CD4-positive, alpha-beta T cell (primary cell): ENCODE measurements around the gene SUFU. TPM values are rescaled to one million over a fixed set of nuclear protein-coding genes. Genes with fewer than 3 reads are reported as not detected.
A peak's percentile ranks its signal among the peaks of the same experiment; 100 is the strongest.

Experiments used
- ATAC-seq: fragments of 200-7000 bp; cut with Tn5 transposase; one replicate; pipeline ENCODE4 v1.10.0; 2022; ENCODE audit warnings: mild to moderate bottlenecking; ENCODE audit not compliant: poor library complexity
- CTCF ChIA-PET: fragments of 350-600 bp; sonication (Branson Sonifier 250); formaldehyde crosslinking; loops from one replicate; lab custom pipeline; 2021; ENCODE audit warnings: antibody characterized with exemption, inconsistent platforms; lab: Charles Lee
- POLR2A ChIA-PET: fragments of 350-600 bp; sonication (Branson Sonifier 250); formaldehyde crosslinking; loops from one replicate; lab custom pipeline; 2021; ENCODE audit warnings: antibody characterized with exemption, inconsistent platforms; lab: Charles Lee
- DNase-seq, 14 experiments: peaks; one replicate each; pipeline ENCODE4 v3.0.0-alpha.2; 2013 to 2020; ENCODE audit warnings: mixed read lengths in 2 of 14
- H3K27ac ChIP-seq, 2 donors: one replicate each; pipeline versions ENCODE4 v1.5.1 to v1.7.0; 2013; ENCODE audit warnings: low read length in 2 of 2, low read depth in 1 of 2, mild to moderate bottlenecking in 1 of 2
- H3K27me3 ChIP-seq, 2 experiments: 1 replicate in 1 of 2; 2 replicates in 1 of 2; pipeline versions ENCODE4 v1.6.1 to v1.7.0; 2013; ENCODE audit warnings: low read length in 2 of 2, control low read depth in 1 of 2, mild to moderate bottlenecking in 1 of 2, moderate library complexity in 1 of 2; ENCODE audit not compliant: insufficient read depth in 2 of 2, control insufficient read depth in 1 of 2
- H3K36me3 ChIP-seq: one replicate; pipeline ENCODE4 v1.6.1; 2013; ENCODE audit warnings: low read length, control low read depth; ENCODE audit not compliant: insufficient read depth
- H3K4me1 ChIP-seq: one replicate; pipeline ENCODE4 v1.6.1; 2013; ENCODE audit warnings: low read length, control low read depth; ENCODE audit not compliant: insufficient read depth
- H3K4me3 ChIP-seq: one replicate; pipeline ENCODE4 v1.5.1; 2013; ENCODE audit warnings: mild to moderate bottlenecking, low read length, moderate library complexity
- H3K9me3 ChIP-seq, 2 experiments: 1 replicate in 1 of 2; 2 replicates in 1 of 2; pipeline versions ENCODE4 v1.6.1 to v1.7.0; 2013; ENCODE audit warnings: low read length in 2 of 2, mild to moderate bottlenecking in 2 of 2, control low read depth in 1 of 2, moderate library complexity in 1 of 2; ENCODE audit not compliant: control insufficient read depth in 1 of 2, insufficient read depth in 1 of 2
- H3K27ac Mint-ChIP-seq: one replicate; pipeline ENCODE4 v1.8.0; 2020; ENCODE audit warnings: mixed read lengths
- H3K27me3 Mint-ChIP-seq: one replicate; pipeline ENCODE4 v1.8.0; 2021; ENCODE audit warnings: mixed read lengths
- H3K36me3 Mint-ChIP-seq: one replicate; pipeline ENCODE4 v1.8.0; 2021; ENCODE audit warnings: low read depth, mixed read lengths
- H3K4me1 Mint-ChIP-seq: one replicate; pipeline ENCODE4 v1.8.0; 2021; ENCODE audit warnings: low read depth, mixed read lengths
- H3K4me3 Mint-ChIP-seq: one replicate; pipeline ENCODE4 v1.8.0; 2020; ENCODE audit warnings: mild to moderate bottlenecking, mixed read lengths
- H3K9me3 Mint-ChIP-seq: one replicate; pipeline ENCODE4 v1.8.0; 2020; ENCODE audit warnings: mixed read lengths
- intact Hi-C, 2 experiments: fragments of 100-400 bp; cut with DNase I in 1 of 2; cut with micrococcal nuclease in 1 of 2; formaldehyde crosslinking; loops; one replicate each; pipeline versions ENCODE4 v1.15.1 to v1.9.0; 2023 to 2025; cut with DNase I, micrococcal nuclease
- total RNA-seq, 174 experiments: library from RNA in 2 of 174; stranded (reverse) in 2 of 174; gene quantifications; one replicate each; pipeline ENCODE4 v1.2.3 and lab custom pipeline; 2021 to 2026
- TF ChIP-seq, protein P1 (sequence below): fragments of 200-600 bp; IDR thresholded peaks from one replicate; pipeline ENCODE4 v1.8.0; 2022; ENCODE audit warnings: antibody characterized with exemption, mild to moderate bottlenecking

Gene SUFU
- total RNA-seq, 2 experiments from 2014 or later = 6.7 to 7.3 TPM

GRCh38 chr10:102639537-102639936, 135.8 kb downstream of the SUFU start:
- CTCF ChIA-PET = no interaction called here
- H3K27ac Mint-ChIP-seq = no peak overlapping the region
- H3K4me3 Mint-ChIP-seq = no peak overlapping the region

DNA sequence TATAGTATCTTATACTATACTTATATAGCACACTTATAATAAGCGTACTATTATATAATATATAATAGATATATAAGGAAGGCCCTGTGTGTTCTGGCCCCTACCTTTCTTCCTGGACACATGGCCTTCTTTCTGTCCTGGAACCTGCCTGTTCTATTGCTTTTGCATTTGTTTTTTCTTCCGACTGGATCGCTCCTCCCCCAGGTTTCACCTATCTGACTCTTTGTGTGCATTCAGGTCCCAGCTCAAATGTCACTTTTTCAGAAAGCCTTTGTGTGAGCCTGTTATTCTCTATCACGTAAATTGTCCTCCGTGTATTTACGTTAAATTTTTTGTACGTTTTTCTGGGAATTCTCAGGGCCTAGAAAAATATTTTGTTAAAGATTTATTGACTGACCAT, 137.6 kb downstream of the SUFU start:
- H3K36me3 ChIP-seq = no peaks in the 10 kb centered on the region
- ChIA-PET POLR2A (interaction anchor here (0.6 to 2.4 kb wide), 20 partner anchors 8 to 551 kb away, joined by 3 to 32 read pairs (median 6); partner anchors contain the start of genes ACTR1A, ARL3, C10orf95 and CNNM2), CTCF (interaction anchor here (0.8 to 1.4 kb wide), 2 partner anchors 29 to 73 kb away, joined by 3 read pairs; partner anchors contain the start of genes ARL3 and SFXN2)
- DNase-seq (no peak), ATAC-seq (no peak)
- H3K4me1 ChIP-seq = peaks cover 25% of the 10 kb centered on the region
- H3K9me3 Mint-ChIP-seq = no peaks in the 10 kb centered on the region
- H3K27me3 Mint-ChIP-seq = no peaks in the 10 kb centered on the region
- peaks cover 30% of the 10 kb centered on the region for H3K4me1 Mint-ChIP-seq
- intact Hi-C loops = loop anchor here in 1 of 2 experiments (10.0 kb wide), 1 partner anchor 247 kb away; the partner anchor contains the start of gene NFKB2
- H3K36me3 Mint-ChIP-seq = peaks cover 31% of the 10 kb centered on the region
- H3K9me3 ChIP-seq = no peaks in the 10 kb centered on the region
- TF ChIP-seq, protein P1, sequence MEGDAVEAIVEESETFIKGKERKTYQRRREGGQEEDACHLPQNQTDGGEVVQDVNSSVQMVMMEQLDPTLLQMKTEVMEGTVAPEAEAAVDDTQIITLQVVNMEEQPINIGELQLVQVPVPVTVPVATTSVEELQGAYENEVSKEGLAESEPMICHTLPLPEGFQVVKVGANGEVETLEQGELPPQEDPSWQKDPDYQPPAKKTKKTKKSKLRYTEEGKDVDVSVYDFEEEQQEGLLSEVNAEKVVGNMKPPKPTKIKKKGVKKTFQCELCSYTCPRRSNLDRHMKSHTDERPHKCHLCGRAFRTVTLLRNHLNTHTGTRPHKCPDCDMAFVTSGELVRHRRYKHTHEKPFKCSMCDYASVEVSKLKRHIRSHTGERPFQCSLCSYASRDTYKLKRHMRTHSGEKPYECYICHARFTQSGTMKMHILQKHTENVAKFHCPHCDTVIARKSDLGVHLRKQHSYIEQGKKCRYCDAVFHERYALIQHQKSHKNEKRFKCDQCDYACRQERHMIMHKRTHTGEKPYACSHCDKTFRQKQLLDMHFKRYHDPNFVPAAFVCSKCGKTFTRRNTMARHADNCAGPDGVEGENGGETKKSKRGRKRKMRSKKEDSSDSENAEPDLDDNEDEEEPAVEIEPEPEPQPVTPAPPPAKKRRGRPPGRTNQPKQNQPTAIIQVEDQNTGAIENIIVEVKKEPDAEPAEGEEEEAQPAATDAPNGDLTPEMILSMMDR = no peak
- peak overlapping the region; percentile 90 for H3K4me3 Mint-ChIP-seq
- H3K27ac Mint-ChIP-seq = peak overlapping the region; percentile 95
- H3K4me3 ChIP-seq = peak overlapping the region; percentile 75
- H3K27me3 ChIP-seq = no peaks in the 10 kb centered on the region
- peak overlapping the region; percentile 95 to 96 for H3K27ac ChIP-seq

More at GRCh38 chr10:102639537-102639936, 135.8 kb downstream of the SUFU start:
- no peak overlapping the region for H3K27ac ChIP-seq
- Mint-ChIP-seq H3K4me1 (peaks cover 34% of the 10 kb centered on the region), H3K27me3 (no peaks in the 10 kb centered on the region), H3K9me3 (no peaks in the 10 kb centered on the region), H3K36me3 (peaks cover 12% of the 10 kb centered on the region)
- TF ChIP-seq, protein P1 = no peak
- DNase-seq (no peak), ATAC-seq (no peak)
- peaks cover 30% of the 10 kb centered on the region for H3K4me1 ChIP-seq
- no peaks in the 10 kb centered on the region for H3K9me3 ChIP-seq
- H3K27me3 ChIP-seq = no peaks in the 10 kb centered on the region
- no peak overlapping the region for H3K4me3 ChIP-seq
- POLR2A ChIA-PET = no interaction called here
- intact Hi-C loops = no loop called here
- no peaks in the 10 kb centered on the region for H3K36me3 ChIP-seq

DNA sequence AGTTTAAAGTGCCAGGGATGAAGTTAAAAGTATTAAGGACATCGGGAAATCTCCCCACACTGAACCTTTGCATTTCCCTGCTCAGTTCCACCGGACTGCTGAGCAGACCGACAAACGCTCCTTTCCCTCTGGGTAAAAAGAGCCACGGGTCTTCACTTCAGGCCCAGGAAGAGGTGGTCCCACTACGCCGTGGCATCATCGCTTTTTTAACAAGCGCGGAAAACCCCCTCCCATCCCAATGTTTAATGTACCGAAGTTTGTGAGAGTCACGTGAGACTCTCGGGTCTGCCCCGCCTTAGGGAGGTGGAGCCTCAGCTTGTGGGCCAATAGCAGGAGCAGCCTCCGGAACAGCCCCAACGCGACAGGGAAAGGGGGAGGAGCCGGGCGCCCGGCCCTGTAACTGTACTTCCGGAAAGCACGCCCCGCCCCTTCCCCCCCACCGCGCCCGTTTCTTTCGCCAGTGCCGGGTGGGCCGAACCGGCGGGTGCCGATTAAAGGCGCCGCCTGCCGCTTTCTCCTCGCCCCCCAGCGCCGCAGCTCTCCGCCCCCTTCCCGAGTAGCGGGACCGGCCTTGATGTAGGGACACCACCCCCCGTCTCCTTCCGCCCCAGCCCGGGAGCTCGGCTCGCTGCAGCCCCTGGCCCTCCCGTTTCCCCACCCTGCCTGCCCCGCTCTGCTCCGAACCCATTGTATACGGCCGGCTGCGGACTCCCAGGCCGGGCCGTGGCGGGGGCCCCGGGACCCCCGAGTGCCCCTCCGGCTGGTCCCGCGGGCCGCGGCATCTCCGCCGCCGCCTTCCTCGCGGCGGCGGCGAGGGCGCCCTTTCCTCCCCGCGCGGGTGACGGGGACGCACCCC, 138.3 kb downstream of the SUFU start:
- Histone ChIP-seq H3K27ac (peak overlapping the region; percentile 95 to 96), H3K9me3 (no peaks in the 10 kb centered on the region), H3K4me3 (peak overlapping the region; percentile 75), H3K36me3 (no peaks in the 10 kb centered on the region), H3K27me3 (no peaks in the 10 kb centered on the region), H3K4me1 (peaks cover 28% of the 10 kb centered on the region)
- ChIA-PET POLR2A (interaction anchor here (0.6 to 2.4 kb wide), 30 partner anchors 9 to 859 kb away, joined by 3 to 32 read pairs (median 4); partner anchors contain the start of genes ACTR1A, ARL3, C10orf95 and CNNM2), CTCF (interaction anchor here (0.7 to 1.4 kb wide), 3 partner anchors 30 to 410 kb away, joined by 3 read pairs; partner anchors contain the start of genes ARL3 and SFXN2)
- peak overlapping the region; percentile 96 for H3K4me3 Mint-ChIP-seq
- DNase-seq = peak; percentile 94 to 100 (median 98)
- H3K36me3 Mint-ChIP-seq = peaks cover 37% of the 10 kb centered on the region
- peaks cover 31% of the 10 kb centered on the region for H3K4me1 Mint-ChIP-seq
- ATAC-seq = peak; percentile 70
- intact Hi-C loops = loop anchor here (1.0 to 10.0 kb wide), 2 partner anchors 247 to 248 kb away; partner anchors contain the start of gene NFKB2 (in 1 of the 2)
- TF ChIP-seq, protein P1 = no peak
- H3K27me3 Mint-ChIP-seq = no peaks in the 10 kb centered on the region
- H3K9me3 Mint-ChIP-seq = no peaks in the 10 kb centered on the region
- H3K27ac Mint-ChIP-seq = peak overlapping the region; percentile 95
